ENCODE data around the gene RPL3. TPM values are rescaled to one million over a fixed set of nuclear protein-coding genes. Genes with fewer than 3 reads are reported as not detected.

The RPL3 gene
- total RNA-seq, 1 experiment from 2014 or later = 2,830 TPM

DNA sequence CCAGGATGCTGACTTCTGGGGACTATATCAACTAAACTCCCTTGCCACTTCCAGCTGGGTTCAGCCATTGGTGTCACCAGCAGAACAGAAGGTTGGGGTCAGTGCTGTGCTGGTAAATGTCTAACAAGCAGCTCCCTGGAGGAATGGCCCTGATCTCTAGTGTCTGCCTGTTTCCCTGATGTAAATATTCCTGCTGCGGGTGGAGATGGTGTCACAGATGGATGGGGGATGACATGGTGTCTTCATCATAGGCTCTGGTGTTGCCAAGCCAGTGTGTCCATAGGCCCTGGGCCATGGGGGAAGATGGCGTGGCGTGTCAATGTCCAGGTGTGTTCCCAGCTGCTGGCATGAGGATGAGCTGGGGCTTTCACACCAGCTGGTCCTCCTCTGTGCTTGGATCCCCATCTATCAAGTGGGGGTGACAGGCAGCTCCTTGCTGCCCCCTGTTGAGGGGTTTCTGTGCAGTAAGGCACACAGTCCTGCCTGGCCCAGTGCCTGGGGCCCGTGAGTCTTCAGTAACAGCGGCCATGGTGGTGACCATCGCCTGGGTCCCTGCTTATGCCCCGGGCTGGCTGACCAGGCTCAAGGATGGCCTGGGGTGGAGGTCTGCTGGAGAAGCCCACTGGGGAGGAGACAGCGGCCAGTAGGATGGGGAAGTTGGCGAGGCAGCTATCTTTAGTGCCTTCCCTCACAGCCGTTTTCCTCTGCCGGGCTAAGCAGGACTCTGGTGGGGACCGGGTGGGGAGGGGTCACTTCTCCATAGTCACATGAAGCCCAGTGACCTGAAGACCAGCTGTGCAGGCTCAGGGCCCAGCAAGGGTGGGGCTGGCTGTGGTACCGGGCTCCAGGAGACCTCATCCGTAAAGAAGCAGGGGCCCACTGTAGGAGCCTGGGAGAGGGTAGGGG is 12.7 kb downstream of the RPL3 start:
- Histone ChIP-seq H3K27ac (ENCODE audit: insufficient read length, low read depth, low read length) (no peak overlapping the region), H2BK12ac (ENCODE audit: insufficient read length, low read depth, low read length) (no peak overlapping the region), H3K9ac (ENCODE audit: extremely low read depth, insufficient read length, low read length) (no peak overlapping the region), H3K27me3 (ENCODE audit: insufficient read depth, low read length) (no peaks in the 10 kb centered on the region), H2BK15ac (ENCODE audit: low read depth, low read length) (no peak overlapping the region), H4K5ac (ENCODE audit: insufficient read length, low read depth, low read length) (no peak overlapping the region), H3K18ac (ENCODE audit: insufficient read length, low read depth, low read length) (no peak overlapping the region), H2BK5ac (ENCODE audit: insufficient read length, low read length) (no peak overlapping the region), H3K23ac (ENCODE audit: insufficient read length, low read depth, low read length) (no peak overlapping the region), H2BK20ac (ENCODE audit: low read depth, low read length, poor library complexity, severe bottlenecking) (no peak overlapping the region), H4K8ac (replicated peaks; ENCODE audit: insufficient read length, low read depth, low read length) (no peak overlapping the region), H4K20me1 (ENCODE audit: control insufficient read depth, insufficient read depth, insufficient read length) (no peaks in the 10 kb centered on the region), H3K56ac (ENCODE audit: insufficient read length, low read depth, low read length) (no peak overlapping the region), H4K91ac (ENCODE audit: insufficient read length, low read depth, low read length) (no peak overlapping the region), H3K23me2 (ENCODE audit: insufficient read length, low read depth, low read length, poor library complexity, severe bottlenecking) (no peaks in the 10 kb centered on the region), H3K4me2 (ENCODE audit: insufficient read depth, insufficient read length, low read length) (no peak overlapping the region), H3K79me2 (ENCODE audit: insufficient read depth, low read length) (no peaks in the 10 kb centered on the region), H2BK120ac (ENCODE audit: low read depth, low read length, poor library complexity, severe bottlenecking) (no peak overlapping the region), H3T11ph (ENCODE audit: low read length) (no peak overlapping the region), H2AK5ac (ENCODE audit: insufficient read length, low read length) (no peak overlapping the region), H3K4me1 (ENCODE audit: insufficient read depth, low read length) (peaks cover 2% of the 10 kb centered on the region; the same call in 1 of the 2 replicates), H3K79me1 (ENCODE audit: insufficient read depth, low read depth, low read length, poor library complexity, severe bottlenecking) (no peaks in the 10 kb centered on the region), H3K14ac (ENCODE audit: insufficient read depth, low read length) (no peak overlapping the region), H3K9me3 (ENCODE audit: control insufficient read depth, low read depth, low read length) (peaks cover 4% of the 10 kb centered on the region), H3K4ac (ENCODE audit: low read depth, low read length) (no peak overlapping the region), H2AFZ (ENCODE audit: low read length) (no peak overlapping the region)
- WGBS (ENCODE audit: extremely low coverage, insufficient read length, low lambda C conversion rate) = no CpG with 5 or more reads among the region's 14 CpGs
- Mint-ChIP-seq H3K27me3 (ENCODE audit: low read depth) (peaks cover 11% of the 10 kb centered on the region; the same call in 1 of the 2 replicates), H3K4me1 (peaks cover 24% of the 10 kb centered on the region in 2 experiments), H3K27ac (peak overlapping the region in 2 of 3 experiments; percentile 27 to 41; a peak in 4 of 7 replicates), H3K36me3 (ENCODE audit: insufficient read depth in 1 of 3, low read depth in 3 of 3) (peaks cover 23 to 54% (median 34%) of the 10 kb centered on the region in 3 experiments), H3K4me3 (no peak overlapping the region), H3K9me3 (peaks cover 2 to 6% of the 10 kb centered on the region in 2 experiments; a peak in 3 of 5 replicates)
- TF ChIP-seq, protein P1, sequence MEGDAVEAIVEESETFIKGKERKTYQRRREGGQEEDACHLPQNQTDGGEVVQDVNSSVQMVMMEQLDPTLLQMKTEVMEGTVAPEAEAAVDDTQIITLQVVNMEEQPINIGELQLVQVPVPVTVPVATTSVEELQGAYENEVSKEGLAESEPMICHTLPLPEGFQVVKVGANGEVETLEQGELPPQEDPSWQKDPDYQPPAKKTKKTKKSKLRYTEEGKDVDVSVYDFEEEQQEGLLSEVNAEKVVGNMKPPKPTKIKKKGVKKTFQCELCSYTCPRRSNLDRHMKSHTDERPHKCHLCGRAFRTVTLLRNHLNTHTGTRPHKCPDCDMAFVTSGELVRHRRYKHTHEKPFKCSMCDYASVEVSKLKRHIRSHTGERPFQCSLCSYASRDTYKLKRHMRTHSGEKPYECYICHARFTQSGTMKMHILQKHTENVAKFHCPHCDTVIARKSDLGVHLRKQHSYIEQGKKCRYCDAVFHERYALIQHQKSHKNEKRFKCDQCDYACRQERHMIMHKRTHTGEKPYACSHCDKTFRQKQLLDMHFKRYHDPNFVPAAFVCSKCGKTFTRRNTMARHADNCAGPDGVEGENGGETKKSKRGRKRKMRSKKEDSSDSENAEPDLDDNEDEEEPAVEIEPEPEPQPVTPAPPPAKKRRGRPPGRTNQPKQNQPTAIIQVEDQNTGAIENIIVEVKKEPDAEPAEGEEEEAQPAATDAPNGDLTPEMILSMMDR (conservative IDR thresholded peaks at IDR 0.05) = peak; percentile 73
- peak; percentile 74 for DNase-seq
